Karpas-422 (cell line): ENCODE measurements around the gene STK17A. TPM values are rescaled to one million over a fixed set of nuclear protein-coding genes. Genes with fewer than 3 reads are reported as not detected.

Experiments used
- DNase-seq: peaks from one replicate; pipeline ENCODE4 v3.0.0-alpha.2; 2015
- H2AFZ ChIP-seq: fragments of 200-600 bp; sonication (generic); 2 replicates; pipeline ENCODE4 v1.6.1; 2014; ENCODE audit warnings: antibody characterized with exemption, low read length, mixed read lengths
- H3K27ac ChIP-seq: fragments of 200-600 bp; sonication (generic); 2 replicates; pipeline ENCODE4 v1.5.1; 2014; ENCODE audit warnings: mild to moderate bottlenecking, low read length, moderate library complexity
- H3K27me3 ChIP-seq: fragments of 200-600 bp; sonication (generic); 2 replicates; pipeline ENCODE4 v1.6.1; 2014; ENCODE audit warnings: low read length, mixed read lengths
- H3K36me3 ChIP-seq: fragments of 200-600 bp; sonication (generic); 2 replicates; pipeline ENCODE4 v1.6.1; 2014; ENCODE audit warnings: low read length, mixed read lengths; ENCODE audit not compliant: insufficient read depth
- H3K4me1 ChIP-seq: fragments of 200-600 bp; sonication (generic); 2 replicates; pipeline ENCODE4 v1.6.1; 2014; ENCODE audit warnings: mild to moderate bottlenecking, low read length, mixed read lengths
- H3K4me2 ChIP-seq: fragments of 200-600 bp; sonication (generic); 2 replicates; pipeline ENCODE4 v1.6.1; 2014; ENCODE audit warnings: low read length, low read depth, mild to moderate bottlenecking; ENCODE audit not compliant: poor library complexity, severe bottlenecking
- H3K4me3 ChIP-seq: fragments of 200-600 bp; sonication (generic); 2 replicates; pipeline ENCODE4 v1.5.1; 2014; ENCODE audit warnings: mild to moderate bottlenecking, antibody characterized with exemption, low read length, mixed read lengths
- H3K79me2 ChIP-seq: fragments of 200-600 bp; sonication (generic); 2 replicates; pipeline ENCODE4 v1.6.1; 2014; ENCODE audit warnings: mild to moderate bottlenecking, low read length, mixed read lengths
- H3K9ac ChIP-seq: fragments of 200-600 bp; sonication (generic); 2 replicates; pipeline ENCODE4 v1.6.0; 2014; ENCODE audit warnings: low read length
- H3K9me2 ChIP-seq: fragments of 200-600 bp; sonication (generic), shearing (Covaris generic); replicated peaks from 2 replicates; pipeline ENCODE4 v1.6.0; 2014; ENCODE audit warnings: mild to moderate bottlenecking, low read length, moderate library complexity; ENCODE audit not compliant: insufficient read depth
- H3K9me3 ChIP-seq: fragments of 300-700, 200-600 bp; sonication (generic); 2 replicates; pipeline ENCODE4 v1.6.1; 2014; ENCODE audit warnings: low read length, mixed read lengths
- H4K20me1 ChIP-seq: fragments of 200-600 bp; sonication (generic); 2 replicates; pipeline ENCODE4 v1.6.1; 2014; ENCODE audit warnings: mild to moderate bottlenecking, antibody characterized with exemption, low read length, low read depth; ENCODE audit not compliant: insufficient read depth
- total RNA-seq: library from RNA; depleted of rRNA; stranded (reverse); fragments of >200 nt; shearing (Covaris generic); gene quantifications from 2 replicates; pipeline ENCODE4 v1.2.3, GENCODE V29; 2014; ENCODE audit warnings: low replicate concordance

Gene STK17A
- total RNA-seq, 1 experiment from 2014 or later = 8.2 TPM

DNA sequence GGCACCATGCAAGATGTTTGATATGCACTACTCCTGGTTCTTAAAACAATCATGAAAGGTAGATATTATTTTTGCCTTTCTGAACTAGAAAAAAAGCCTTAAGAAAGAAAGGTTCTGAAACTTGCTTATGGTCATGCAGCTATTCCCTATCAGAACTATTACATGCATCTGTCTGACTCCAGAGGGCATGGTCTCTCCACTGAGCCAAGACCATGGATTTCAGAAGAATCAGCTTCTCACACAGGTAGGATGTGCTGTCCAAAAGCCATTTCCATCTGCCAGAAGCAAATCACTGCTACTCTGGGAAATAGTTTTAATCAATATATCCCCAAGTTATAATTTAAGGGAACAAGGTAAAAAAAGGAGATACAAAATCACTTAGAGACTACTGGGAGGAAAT is 69.5 kb downstream of the STK17A start:
- Histone ChIP-seq H2AFZ (no peak overlapping the region), H3K4me1 (peaks cover 55% of the 10 kb centered on the region), H3K27ac (peak overlapping the region; percentile 98), H3K9me3 (no peaks in the 10 kb centered on the region), H3K4me3 (no peak overlapping the region), H3K9me2 (no peaks in the 10 kb centered on the region), H3K36me3 (no peaks in the 10 kb centered on the region), H3K79me2 (peaks cover 48% of the 10 kb centered on the region), H3K27me3 (no peaks in the 10 kb centered on the region), H3K4me2 (no peak overlapping the region), H4K20me1 (no peaks in the 10 kb centered on the region), H3K9ac (no peak overlapping the region)
- no peak for DNase-seq

DNA sequence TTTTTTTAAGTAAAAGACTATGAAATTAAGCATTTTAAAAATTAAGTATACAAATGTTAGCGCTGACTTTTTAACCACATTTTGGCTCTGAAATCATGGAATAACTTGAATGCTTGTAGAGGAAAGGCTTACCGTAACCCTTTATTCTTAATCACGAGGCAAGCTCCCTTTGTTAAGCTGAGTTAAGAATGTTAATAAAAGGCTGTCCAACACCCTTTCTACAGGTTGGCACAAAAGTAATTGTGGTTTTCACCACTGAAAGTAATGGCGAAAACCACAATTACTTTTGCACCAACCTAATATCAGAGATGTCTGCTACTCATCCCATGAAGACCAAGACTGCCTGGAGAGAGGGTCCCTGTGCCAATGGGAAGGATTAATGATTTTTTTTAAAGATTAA is 70.6 kb downstream of the STK17A start:
- no peak for DNase-seq
- H3K27ac ChIP-seq = no peak overlapping the region

GRCh38 chr7:43653891-43654504 is 71.1 kb downstream of the STK17A start:
- Histone ChIP-seq H3K4me3 (no peak overlapping the region), H4K20me1 (no peaks in the 10 kb centered on the region), H3K79me2 (peaks cover 62% of the 10 kb centered on the region), H3K27ac (no peak overlapping the region), H3K9me3 (no peaks in the 10 kb centered on the region), H3K36me3 (no peaks in the 10 kb centered on the region), H3K4me1 (peaks cover 40% of the 10 kb centered on the region), H3K27me3 (no peaks in the 10 kb centered on the region), H2AFZ (no peak overlapping the region), H3K9ac (no peak overlapping the region), H3K9me2 (no peaks in the 10 kb centered on the region), H3K4me2 (no peak overlapping the region)
- DNase-seq = no peak

More for the DNA sequence above, 70.6 kb downstream of the STK17A start:
- H3K9me2 ChIP-seq = no peaks in the 10 kb centered on the region
- no peaks in the 10 kb centered on the region for H4K20me1 ChIP-seq
- no peak overlapping the region for H2AFZ ChIP-seq
- no peaks in the 10 kb centered on the region for H3K9me3 ChIP-seq
- no peak overlapping the region for H3K4me3 ChIP-seq
- no peaks in the 10 kb centered on the region for H3K36me3 ChIP-seq
- no peak overlapping the region for H3K4me2 ChIP-seq
- peaks cover 44% of the 10 kb centered on the region for H3K4me1 ChIP-seq
- peaks cover 57% of the 10 kb centered on the region for H3K79me2 ChIP-seq
- no peaks in the 10 kb centered on the region for H3K27me3 ChIP-seq
- H3K9ac ChIP-seq = no peak overlapping the region

DNA sequence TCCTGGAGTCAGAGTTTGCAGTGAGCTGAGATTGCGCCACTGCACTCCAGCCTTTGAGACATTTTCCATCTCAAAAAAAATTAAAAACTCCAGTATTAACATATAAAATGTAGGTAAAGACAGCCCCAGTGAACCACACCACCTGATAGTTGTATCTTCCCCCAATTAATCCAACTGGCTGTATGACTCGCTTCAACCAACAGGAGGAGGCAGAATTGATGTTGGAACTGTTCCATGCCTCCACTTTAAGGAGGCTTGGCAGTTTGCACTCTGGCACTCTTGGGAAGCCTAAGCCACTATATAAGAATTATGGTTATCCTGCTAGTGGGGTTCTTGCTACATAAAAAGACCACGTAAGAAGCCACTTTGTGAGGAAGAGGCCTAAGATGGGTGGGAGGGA is 72.7 kb downstream of the STK17A start:
- Histone ChIP-seq H3K36me3 (no peaks in the 10 kb centered on the region), H3K9me2 (no peaks in the 10 kb centered on the region), H4K20me1 (no peaks in the 10 kb centered on the region), H2AFZ (no peak overlapping the region), H3K27me3 (no peaks in the 10 kb centered on the region), H3K4me3 (no peak overlapping the region), H3K27ac (no peak overlapping the region), H3K4me2 (no peak overlapping the region), H3K9me3 (no peaks in the 10 kb centered on the region), H3K9ac (no peak overlapping the region), H3K4me1 (peaks cover 39% of the 10 kb centered on the region), H3K79me2 (peaks cover 77% of the 10 kb centered on the region)
- DNase-seq = no peak

GRCh38 chr7:43656997-43657396 is 74.1 kb downstream of the STK17A start:
- Histone ChIP-seq H3K36me3 (no peaks in the 10 kb centered on the region), H2AFZ (no peak overlapping the region), H3K79me2 (peaks cover 85% of the 10 kb centered on the region), H3K9me2 (no peaks in the 10 kb centered on the region), H3K4me1 (peaks cover 25% of the 10 kb centered on the region), H3K27me3 (no peaks in the 10 kb centered on the region), H4K20me1 (no peaks in the 10 kb centered on the region), H3K9ac (no peak overlapping the region), H3K9me3 (no peaks in the 10 kb centered on the region), H3K4me3 (no peak overlapping the region), H3K27ac (no peak overlapping the region), H3K4me2 (no peak overlapping the region)
- DNase-seq = no peak

GRCh38 chr7:43658718-43659548 is 76.0 kb downstream of the STK17A start:
- Histone ChIP-seq H4K20me1 (no peaks in the 10 kb centered on the region), H3K36me3 (no peaks in the 10 kb centered on the region), H2AFZ (no peak overlapping the region), H3K27ac (peak overlapping the region; percentile 46; the same call in 1 of the 2 replicates), H3K4me2 (no peak overlapping the region), H3K9ac (no peak overlapping the region), H3K9me3 (no peaks in the 10 kb centered on the region), H3K27me3 (no peaks in the 10 kb centered on the region), H3K79me2 (peaks cover 86% of the 10 kb centered on the region), H3K4me3 (no peak overlapping the region), H3K9me2 (no peaks in the 10 kb centered on the region), H3K4me1 (peaks cover 19% of the 10 kb centered on the region)
- no peak for DNase-seq

- H3K27me3 ChIP-seq = no peaks in the 10 kb centered on the region
- H3K9me2 ChIP-seq = no peaks in the 10 kb centered on the region
- no peak for DNase-seq
- no peaks in the 10 kb centered on the region for H3K9me3 ChIP-seq
- no peak overlapping the region for H2AFZ ChIP-seq
- no peak overlapping the region for H3K9ac ChIP-seq
- no peaks in the 10 kb centered on the region for H4K20me1 ChIP-seq
- peaks cover 20% of the 10 kb centered on the region for H3K4me1 ChIP-seq
- H3K27ac ChIP-seq = peak overlapping the region; percentile 46; the same call in 1 of the 2 replicates
- H3K4me3 ChIP-seq = no peak overlapping the region
- peaks cover 86% of the 10 kb centered on the region for H3K79me2 ChIP-seq
- H3K36me3 ChIP-seq = no peaks in the 10 kb centered on the region
- H3K4me2 ChIP-seq = no peak overlapping the region
These were observed 76.6 kb downstream of the STK17A start for GRCh38 chr7:43659549-43659896.

GRCh38 chr7:43660141-43660540 is 77.2 kb downstream of the STK17A start:
- DNase-seq = no peak
- H3K27me3 ChIP-seq = no peaks in the 10 kb centered on the region
- no peak overlapping the region for H3K4me3 ChIP-seq
- H2AFZ ChIP-seq = no peak overlapping the region
- H3K27ac ChIP-seq = no peak overlapping the region
- no peaks in the 10 kb centered on the region for H3K9me2 ChIP-seq
- H3K36me3 ChIP-seq = no peaks in the 10 kb centered on the region
- H4K20me1 ChIP-seq = no peaks in the 10 kb centered on the region
- H3K79me2 ChIP-seq = peaks cover 89% of the 10 kb centered on the region
- no peaks in the 10 kb centered on the region for H3K9me3 ChIP-seq
- no peak overlapping the region for H3K9ac ChIP-seq
- H3K4me1 ChIP-seq = peaks cover 25% of the 10 kb centered on the region
- H3K4me2 ChIP-seq = no peak overlapping the region
